K562 (cell line): ENCODE measurements around the gene PKD1L1. TPM values are rescaled to one million over a fixed set of nuclear protein-coding genes. Genes with fewer than 3 reads are reported as not detected.

Source experiments
- ATAC-seq: fragments of 200-7000 bp; cut with Tn5 transposase; 3 replicates; pipeline ENCODE4 v1.9.1; 2020; ENCODE audit warnings: moderate library complexity
- BruUV-seq: library from RNA; stranded (reverse); fragments of 400-500 nt; replicated peaks from 2 replicates; lab custom pipeline; 2021; lab: Mats Ljungman, UMichigan
- CTCF ChIA-PET: fragments of 300-600 bp; formaldehyde crosslinking; extraction: SDS; loops from one replicate; lab custom pipeline; 2021; ENCODE audit warnings: low intra/inter-chr PET ratio; lab: Yijun Ruan, JAX
- POLR2A ChIA-PET: fragments of 300-600, 350-650 bp; sonication (Branson Sonifier 250); formaldehyde crosslinking; extraction: SDS; loops from one replicate; lab custom pipeline; 2021; ENCODE audit warnings: antibody characterized with exemption, inconsistent platforms; lab: Yijun Ruan, JAX
- DNase-seq, 4 experiments: peaks; one replicate each; pipeline versions ENCODE4 v3.0.0 to v3.0.0-alpha.2; 2011 to 2018; ENCODE audit warnings: low spot score in 3 of 4, mixed read lengths in 3 of 4; ENCODE audit errors: extremely low read depth in 1 of 4
- FAIRE-seq: peaks from 2 replicates; lab custom pipeline; 2011; peaks lifted over from hg19 to GRCh38; lab: Jason Lieb, UNC
- H2AFZ ChIP-seq: 2 replicates; pipeline ENCODE4 v1.6.0; 2011; ENCODE audit warnings: low read depth, low read length, control low read depth, inconsistent platforms
- H3K27ac ChIP-seq: fragments of 200-600 bp; 3 replicates; pipeline ENCODE4 v1.8.0; 2011; ENCODE audit warnings: low read depth, mild to moderate bottlenecking, control low read depth, inconsistent platforms, low read length, moderate library complexity, mixed read lengths; ENCODE audit errors: extremely low read depth
- H3K27me3 ChIP-seq, 2 experiments: fragments of 300-600 bp in 1 of 2; 2 replicates in 1 of 2; 3 replicates in 1 of 2; pipeline versions ENCODE4 v1.6.0 to v1.8.0; 2011; ENCODE audit warnings: inconsistent platforms in 2 of 2, low read length in 2 of 2, mild to moderate bottlenecking in 1 of 2, mixed read lengths in 1 of 2, moderate library complexity in 1 of 2; ENCODE audit not compliant: control insufficient read depth in 2 of 2, insufficient read depth in 2 of 2
- H3K36me3 ChIP-seq: fragments of 300-600 bp; 3 replicates; pipeline ENCODE4 v1.8.0; 2011; ENCODE audit warnings: mild to moderate bottlenecking, low read length, inconsistent platforms; ENCODE audit not compliant: control insufficient read depth, insufficient read depth
- H3K4me1 ChIP-seq, 2 experiments: fragments of 200-600 bp in 1 of 2; replicated peaks in 1 of 2; 2 replicates in 1 of 2; 3 replicates in 1 of 2; pipeline versions ENCODE4 v1.5.1 to v1.8.0; 2011; ENCODE audit warnings: inconsistent platforms in 2 of 2, low read length in 2 of 2, mild to moderate bottlenecking in 1 of 2, mixed read lengths in 1 of 2, moderate library complexity in 1 of 2; ENCODE audit not compliant: control insufficient read depth in 2 of 2, insufficient read depth in 2 of 2
- H3K4me2 ChIP-seq: 2 replicates; pipeline ENCODE4 v1.6.1; 2011; ENCODE audit warnings: low read length, control low read depth, inconsistent platforms, mixed read lengths; ENCODE audit not compliant: insufficient read depth
- H3K4me3 ChIP-seq: fragments of 200-600 bp; sonication (generic), shearing (Covaris generic); 2 replicates; pipeline ENCODE4 v1.5.1; 2016; ENCODE audit warnings: control low read depth, inconsistent platforms
- H3K79me2 ChIP-seq: fragments of 200-600 bp; 3 replicates; pipeline ENCODE4 v1.8.0; 2011; ENCODE audit warnings: low read length, inconsistent platforms; ENCODE audit not compliant: control insufficient read depth, insufficient read depth
- H3K9ac ChIP-seq, 2 experiments: 2 replicates each; pipeline versions ENCODE4 v1.6.0 to v1.6.1; 2011; ENCODE audit warnings: low read depth in 2 of 2, low read length in 2 of 2, control low read depth in 1 of 2, inconsistent platforms in 1 of 2, mild to moderate bottlenecking in 1 of 2, mixed read lengths in 1 of 2; ENCODE audit not compliant: insufficient read depth in 1 of 2
- H3K9me1 ChIP-seq: one replicate; pipeline ENCODE4 v1.6.0; 2011; ENCODE audit warnings: inconsistent platforms, mild to moderate bottlenecking, low read length, moderate library complexity; ENCODE audit not compliant: control insufficient read depth, insufficient read depth
- H3K9me3 ChIP-seq: replicated peaks from 2 replicates; pipeline ENCODE4 v1.5.1; 2011; ENCODE audit warnings: low read depth, low read length, inconsistent platforms; ENCODE audit not compliant: control insufficient read depth, insufficient read depth
- H4K20me1 ChIP-seq: replicated peaks from 2 replicates; pipeline ENCODE4 v1.6.1; 2011; ENCODE audit warnings: low read length, inconsistent platforms, mixed read lengths; ENCODE audit not compliant: control insufficient read depth, insufficient read depth
- ATF1 ChIP-seq, 2 experiments: fragments of 450-650 bp in 1 of 2; IDR thresholded peaks; 2 replicates each; pipeline ENCODE4 v1.6.1; 2016; ENCODE audit warnings: missing compliant biosample characterization in 1 of 2, missing genetic modification characterization in 1 of 2
- CBFA2T2 ChIP-seq: fragments of 450-650 bp; conservative IDR thresholded peaks from 2 replicates; pipeline ENCODE4 v1.6.1; 2017; ENCODE audit warnings: mild to moderate bottlenecking
- JUNB ChIP-seq: fragments of 450-650 bp; formaldehyde crosslinking; conservative IDR thresholded peaks from 2 replicates; pipeline ENCODE4 v1.4.0; 2020; ENCODE audit warnings: mild to moderate bottlenecking
- MTA3 ChIP-seq: fragments of 450-650 bp; formaldehyde crosslinking; IDR thresholded peaks from 2 replicates; pipeline ENCODE4 v1.6.1; 2017; ENCODE audit warnings: mild to moderate bottlenecking, borderline replicate concordance
- PHF20 ChIP-seq: fragments of 450-650 bp; IDR thresholded peaks from 2 replicates; pipeline ENCODE4 v1.6.1; 2018; ENCODE audit not compliant: partially characterized antibody
- PRPF4 ChIP-seq: fragments of 200-400 bp; formaldehyde crosslinking; IDR thresholded peaks from one replicate; pipeline ENCODE4 v1.6.1; 2017; ENCODE audit warnings: low read length, low read depth, mild to moderate bottlenecking; ENCODE audit not compliant: insufficient read depth, poor library complexity, severe bottlenecking
- STAT5A ChIP-seq: IDR thresholded peaks from 2 replicates; pipeline ENCODE4 v1.6.1; 2012; ENCODE audit warnings: low read length, inconsistent platforms, borderline replicate concordance
- TSC22D4 ChIP-seq: fragments of 450-650 bp; IDR thresholded peaks from 2 replicates; pipeline ENCODE4 v1.6.1; 2016; ENCODE audit warnings: missing genetic modification characterization, missing biosample characterization, control low read depth
- ZC3H11A ChIP-seq: IDR thresholded peaks from 2 replicates; pipeline ENCODE4 v1.6.1; 2012; ENCODE audit warnings: low read depth, low read length, improper control_type of control experiment
- ZFPM2 ChIP-seq: fragments of 250-450 bp; sonication (Bioruptor Pico); IDR thresholded peaks from 2 replicates; pipeline ENCODE4 v1.5.1; 2022; ENCODE audit warnings: mild to moderate bottlenecking
- ZNF384 ChIP-seq: IDR thresholded peaks from 2 replicates; pipeline ENCODE4 v1.6.1; 2012; ENCODE audit warnings: low read depth, low read length, improper control_type of control experiment
- ZSCAN32 ChIP-seq: fragments of 450-650 bp; formaldehyde crosslinking; IDR thresholded peaks from 2 replicates; pipeline ENCODE4 v1.4.0; 2020; ENCODE audit warnings: mild to moderate bottlenecking, moderate library complexity
- WGBS: fragments of 100-300 bp; shearing (Covaris generic); methylation state at CpG from one replicate; pipeline ENCODE4 v1.1.6; 2016; ENCODE audit warnings: low coverage, mixed read lengths; ENCODE audit not compliant: insufficient coverage; ENCODE audit errors: missing lambda C conversion rate; 5-methylcytosine and 5-hydroxymethylcytosine counted together
- in situ Hi-C: fragments of 300-500 bp; cut with MboI; formaldehyde crosslinking; loops from 4 replicates; pipeline ENCODE4 v1.15.0; 2018; ENCODE audit warnings: inconsistent platforms, mixed read lengths
- intact Hi-C: fragments of 100-400 bp; cut with micrococcal nuclease; formaldehyde crosslinking; loops from 2 replicates; pipeline ENCODE4 v1.14.2; 2022
- polyA plus RNA-seq, 8 experiments: library from polyadenylated mRNA; depleted of rRNA in 4 of 8; stranded (reverse) in 5 of 8; unstranded in 3 of 8; fragments of >200 nt; fragmentation: Nextera tagmentation in 2 of 8; fragmentation: Illumina TruSeq in 1 of 8; extraction: Ambion mirVana in 2 of 8; extraction: Trizol in 1 of 8; gene quantifications; 2 replicates each; pipeline versions ENCODE4 v1.2.1 to v1.2.3, GENCODE V29; 2011 to 2014; ENCODE audit warnings: inconsistent platforms in 1 of 8, missing spikeins in 1 of 8
- total RNA-seq, 7 experiments: library from RNA; depleted of rRNA in 6 of 7; stranded (reverse); fragments of >200 nt in 6 of 7; fragmentation: Illumina TruSeq in 2 of 7; extraction: Trizol in 2 of 7; gene quantifications; 2 replicates each; pipeline versions ENCODE4 v1.2.1 to v1.2.3, GENCODE V29; 2011 to 2021; ENCODE audit warnings: low replicate concordance in 1 of 7
- TF ChIP-seq, protein P1 (sequence below): fragments of 250-450 bp; sonication (Bioruptor Pico); IDR thresholded peaks from 2 replicates; pipeline ENCODE4 v1.8.0; 2021; ENCODE audit warnings: moderate library complexity, mild to moderate bottlenecking, inconsistent platforms
- TF ChIP-seq, protein P2 (sequence below): sonication (generic); formaldehyde crosslinking; IDR thresholded peaks from 2 replicates; pipeline ENCODE4 v1.8.0; 2022; ENCODE audit warnings: mild to moderate bottlenecking, missing genetic modification reagents
- TF ChIP-seq, protein P3 (sequence below): IDR thresholded peaks from 2 replicates; pipeline ENCODE4 v1.6.1; 2016; ENCODE audit warnings: missing genetic modification characterization, missing compliant biosample characterization
- TF ChIP-seq, protein P4 (sequence below), 2 experiments: IDR thresholded peaks; 2 replicates each; pipeline ENCODE4 v1.6.1; 2012; ENCODE audit warnings: improper control_type of control experiment in 2 of 2, low read depth in 2 of 2, low read length in 2 of 2, borderline replicate concordance in 1 of 2

Gene PKD1L1
- total and polyA plus RNA-seq, 9 of the 15 experiments (the other 6 are each of a cell fraction or from before 2014, with no cell fraction given), result 0.01 to 0.02 TPM; not detected in 7

DNA sequence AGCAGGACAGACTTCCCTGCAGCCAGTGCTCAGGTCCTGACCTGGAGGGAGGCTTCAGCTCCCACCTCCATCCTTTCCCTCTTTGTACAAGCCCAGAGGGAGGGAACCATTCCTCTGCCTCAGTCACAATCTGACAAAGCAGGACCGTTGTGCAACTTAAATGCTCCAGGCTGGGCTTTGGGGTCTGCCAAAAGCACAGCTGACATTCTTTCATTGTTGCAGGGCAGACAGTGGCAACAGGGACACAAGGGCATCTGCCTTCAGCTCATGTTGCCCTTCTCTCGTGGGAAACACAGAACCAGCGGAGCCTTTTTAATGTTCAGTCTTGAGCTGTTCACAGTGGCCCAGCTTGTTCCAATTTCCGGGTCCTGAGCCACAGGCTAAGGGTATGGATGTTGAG lies 210.7 kb downstream of the PKD1L1 start (continued):
- TF ChIP-seq, protein P1, sequence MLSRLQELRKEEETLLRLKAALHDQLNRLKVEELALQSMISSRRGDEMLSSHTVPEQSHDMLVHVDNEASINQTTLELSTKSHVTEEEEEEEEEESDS (CRISPR knock-in tag), result no peak
- TF ChIP-seq ZC3H11A (no peak), STAT5A (no peak), PHF20 (no peak), ZFPM2 (CRISPR knock-in tag) (no peak), ZSCAN32 (no peak), CBFA2T2 (no peak)
- TF ChIP-seq, protein P2, sequence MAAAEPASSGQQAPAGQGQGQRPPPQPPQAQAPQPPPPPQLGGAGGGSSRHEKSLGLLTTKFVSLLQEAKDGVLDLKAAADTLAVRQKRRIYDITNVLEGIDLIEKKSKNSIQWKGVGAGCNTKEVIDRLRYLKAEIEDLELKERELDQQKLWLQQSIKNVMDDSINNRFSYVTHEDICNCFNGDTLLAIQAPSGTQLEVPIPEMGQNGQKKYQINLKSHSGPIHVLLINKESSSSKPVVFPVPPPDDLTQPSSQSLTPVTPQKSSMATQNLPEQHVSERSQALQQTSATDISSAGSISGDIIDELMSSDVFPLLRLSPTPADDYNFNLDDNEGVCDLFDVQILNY (CRISPR knock-in tag), result no peak

DNA sequence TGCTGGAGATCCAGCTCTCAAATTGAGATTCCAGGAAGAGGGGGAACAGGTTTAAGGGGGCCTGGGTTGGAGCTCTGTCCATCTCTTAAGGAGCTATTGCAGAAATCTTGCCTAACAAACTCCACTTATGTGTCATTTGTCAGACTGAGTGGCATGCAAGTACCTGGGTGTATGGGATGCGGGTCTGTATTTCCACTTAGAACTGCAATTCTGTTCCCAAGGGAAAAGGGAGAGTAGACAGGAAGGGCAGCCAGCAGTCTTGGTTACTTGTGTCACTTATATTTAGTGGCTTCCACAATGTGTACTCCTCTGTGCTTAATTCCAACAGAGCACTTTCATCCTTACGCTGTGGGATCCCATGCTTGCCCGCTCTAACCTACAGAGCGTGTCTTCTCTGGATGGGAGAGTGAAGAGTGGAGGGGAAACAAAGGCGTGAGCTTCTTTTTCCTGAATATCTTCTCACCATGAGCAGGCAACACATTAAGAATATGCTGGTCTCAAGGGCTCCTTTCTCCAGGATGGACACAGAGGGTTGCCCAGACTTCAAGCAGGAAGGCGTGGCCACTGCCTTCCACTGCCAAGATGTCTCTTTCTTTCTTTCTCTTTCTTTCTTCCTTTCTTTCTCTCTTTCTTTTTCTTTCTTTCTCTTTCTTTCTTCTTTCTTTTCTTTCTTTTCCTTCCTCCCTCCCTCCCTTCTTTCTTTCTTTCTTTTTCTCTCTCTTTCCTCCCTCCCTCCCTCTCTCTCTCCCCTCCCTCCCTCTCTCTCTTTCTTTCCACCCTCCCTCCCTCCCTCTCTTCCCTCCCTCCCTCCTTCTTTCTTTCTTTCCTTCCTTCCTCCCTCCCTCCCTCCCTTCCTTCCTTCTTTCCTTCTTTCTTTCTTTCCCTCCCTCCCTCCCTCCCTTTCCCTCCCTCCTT lies 212.6 kb downstream of the PKD1L1 start:
- TF ChIP-seq, protein P3, sequence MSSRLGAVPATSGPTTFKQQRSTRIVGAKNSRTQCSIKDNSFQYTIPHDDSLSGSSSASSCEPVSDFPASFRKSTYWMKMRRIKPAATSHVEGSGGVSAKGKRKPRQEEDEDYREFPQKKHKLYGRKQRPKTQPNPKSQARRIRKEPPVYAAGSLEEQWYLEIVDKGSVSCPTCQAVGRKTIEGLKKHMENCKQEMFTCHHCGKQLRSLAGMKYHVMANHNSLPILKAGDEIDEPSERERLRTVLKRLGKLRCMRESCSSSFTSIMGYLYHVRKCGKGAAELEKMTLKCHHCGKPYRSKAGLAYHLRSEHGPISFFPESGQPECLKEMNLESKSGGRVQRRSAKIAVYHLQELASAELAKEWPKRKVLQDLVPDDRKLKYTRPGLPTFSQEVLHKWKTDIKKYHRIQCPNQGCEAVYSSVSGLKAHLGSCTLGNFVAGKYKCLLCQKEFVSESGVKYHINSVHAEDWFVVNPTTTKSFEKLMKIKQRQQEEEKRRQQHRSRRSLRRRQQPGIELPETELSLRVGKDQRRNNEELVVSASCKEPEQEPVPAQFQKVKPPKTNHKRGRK, result peak; percentile 67; the same call in 1 of the 2 replicates
- TF ChIP-seq PRPF4, result no peak
- TF ChIP-seq JUNB, result no peak
- TF ChIP-seq ZNF384, result no peak
- TF ChIP-seq ATF1 (CRISPR knock-in tag; IDR thresholded peaks at IDR 0.05), result no peak
- TF ChIP-seq ATF1 (tag; IDR thresholded peaks at IDR 0.05), result no peak
- no peak for TF ChIP-seq TSC22D4 (tag)
- TF ChIP-seq MTA3, result no peak
- TF ChIP-seq, protein P4, sequence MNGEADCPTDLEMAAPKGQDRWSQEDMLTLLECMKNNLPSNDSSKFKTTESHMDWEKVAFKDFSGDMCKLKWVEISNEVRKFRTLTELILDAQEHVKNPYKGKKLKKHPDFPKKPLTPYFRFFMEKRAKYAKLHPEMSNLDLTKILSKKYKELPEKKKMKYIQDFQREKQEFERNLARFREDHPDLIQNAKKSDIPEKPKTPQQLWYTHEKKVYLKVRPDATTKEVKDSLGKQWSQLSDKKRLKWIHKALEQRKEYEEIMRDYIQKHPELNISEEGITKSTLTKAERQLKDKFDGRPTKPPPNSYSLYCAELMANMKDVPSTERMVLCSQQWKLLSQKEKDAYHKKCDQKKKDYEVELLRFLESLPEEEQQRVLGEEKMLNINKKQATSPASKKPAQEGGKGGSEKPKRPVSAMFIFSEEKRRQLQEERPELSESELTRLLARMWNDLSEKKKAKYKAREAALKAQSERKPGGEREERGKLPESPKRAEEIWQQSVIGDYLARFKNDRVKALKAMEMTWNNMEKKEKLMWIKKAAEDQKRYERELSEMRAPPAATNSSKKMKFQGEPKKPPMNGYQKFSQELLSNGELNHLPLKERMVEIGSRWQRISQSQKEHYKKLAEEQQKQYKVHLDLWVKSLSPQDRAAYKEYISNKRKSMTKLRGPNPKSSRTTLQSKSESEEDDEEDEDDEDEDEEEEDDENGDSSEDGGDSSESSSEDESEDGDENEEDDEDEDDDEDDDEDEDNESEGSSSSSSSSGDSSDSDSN (IDR thresholded peaks at IDR 0.05; ENCODE audit: borderline replicate concordance in 1 of 2, low read depth in 2 of 2, low read length in 2 of 2), result no peak
- Histone ChIP-seq H3K27me3 (peaks cover 4 to 55% of the 10 kb centered on the region in 2 experiments; a peak in 4 of 5 replicates), H3K4me2 (no peak overlapping the region), H3K9me3 (no peaks in the 10 kb centered on the region), H3K79me2 (no peaks in the 10 kb centered on the region), H3K9me1 (no peaks in the 10 kb centered on the region), H2AFZ (no peak overlapping the region), H3K9ac (no peak overlapping the region), H3K4me1 (no peaks in the 10 kb centered on the region), H3K4me3 (no peak overlapping the region), H3K36me3 (no peaks in the 10 kb centered on the region), H4K20me1 (no peaks in the 10 kb centered on the region), H3K27ac (no peak overlapping the region)
- ATAC-seq, result no peak
- ChIA-PET POLR2A (no interaction called here), CTCF (no interaction called here)
- no peak for FAIRE-seq
- intact Hi-C loops, result no loop called here
- in situ Hi-C loops, result no loop called here
- WGBS, result 0% methylated on average over 6 of the region's 6 CpGs
- no peak for DNase-seq
- BruUV-seq, result no TSS peak
